Measurements from ENCODE around the gene SYTL2.

Gene SYTL2

GRCh38 chr11:85740481-85741400 is 70.2 kb downstream of the SYTL2 start:
- TF ChIP-seq CTCF (IDR thresholded peaks at IDR 0.05): no peak

GRCh38 chr11:85737738-85738137 is 73.2 kb downstream of the SYTL2 start:
- TF ChIP-seq CTCF (IDR thresholded peaks at IDR 0.05): no peak

- TF ChIP-seq CTCF (IDR thresholded peaks at IDR 0.05): no peak
Observed at GRCh38 chr11:85735876-85736460, 75.0 kb downstream of the SYTL2 start.

GRCh38 chr11:85732965-85733364 is 78.0 kb downstream of the SYTL2 start:
- TF ChIP-seq CTCF (IDR thresholded peaks at IDR 0.05): no peak

GRCh38 chr11:85726381-85726780 is 84.6 kb downstream of the SYTL2 start:
- no peak for TF ChIP-seq CTCF (IDR thresholded peaks at IDR 0.05)

GRCh38 chr11:85725510-85726258 is 85.3 kb downstream of the SYTL2 start:
- no peak for TF ChIP-seq CTCF (IDR thresholded peaks at IDR 0.05)

GRCh38 chr11:85724748-85725465 is 86.0 kb downstream of the SYTL2 start:
- TF ChIP-seq CTCF (IDR thresholded peaks at IDR 0.05): no peak

Measured in LNCAP (cell line).